GM12891 (cell line): ENCODE results near the gene PPFIBP2.

Experiments used
- DNase-seq: peaks from one replicate; pipeline ENCODE4 v3.0.0; 2011; ENCODE audit warnings: low spot score; ENCODE audit not compliant: insufficient read length
- FAIRE-seq: peaks from 2 replicates; lab custom pipeline; 2011; peaks lifted over from hg19 to GRCh38; lab: Jason Lieb, UNC
- PAX5 ChIP-seq: IDR thresholded peaks from 2 replicates; pipeline ENCODE4 v1.6.1; 2011; ENCODE audit warnings: low read length, moderate library complexity, mild to moderate bottlenecking; ENCODE audit not compliant: insufficient read depth, severe bottlenecking
- POLR2A ChIP-seq: IDR thresholded peaks from 2 replicates; pipeline ENCODE4 v1.6.1; 2011; ENCODE audit warnings: low read depth, low read length, control low read depth
- POLR2AphosphoS5 ChIP-seq: IDR thresholded peaks from 2 replicates; pipeline ENCODE4 v1.6.1; 2011; ENCODE audit warnings: low read depth, low read length, control low read depth
- POU2F2 ChIP-seq: IDR thresholded peaks from 2 replicates; pipeline ENCODE4 v1.6.1; 2011; ENCODE audit warnings: low read depth, mild to moderate bottlenecking, control low read depth, low read length, moderate library complexity
- SPI1 ChIP-seq: IDR thresholded peaks from 2 replicates; pipeline ENCODE4 v1.6.1; 2011; ENCODE audit warnings: low read depth, low read length, control low read depth
- TAF1 ChIP-seq: IDR thresholded peaks from 2 replicates; pipeline ENCODE4 v1.6.1; 2011; ENCODE audit warnings: low read depth, low read length, control low read depth

The PPFIBP2 gene

GRCh38 chr11:7486098-7486780 lies 27.6 kb upstream of the PPFIBP2 start:
- DNase-seq (no peak), FAIRE-seq (no peak)

GRCh38 chr11:7486781-7487140 lies 27.0 kb upstream of the PPFIBP2 start:
- no peak for FAIRE-seq
- no peak for DNase-seq
- no peak for TF ChIP-seq POLR2AphosphoS5
- TF ChIP-seq TAF1 = no peak
- no peak for TF ChIP-seq POU2F2
- TF ChIP-seq POLR2A = no peak
- TF ChIP-seq SPI1 = no peak
- TF ChIP-seq PAX5 = no peak

More at GRCh38 chr11:7486098-7486780, 27.6 kb upstream of the PPFIBP2 start:
- TF ChIP-seq POU2F2 = no peak
- no peak for TF ChIP-seq POLR2A
- TF ChIP-seq PAX5 = no peak
- no peak for TF ChIP-seq SPI1
- no peak for TF ChIP-seq TAF1
- no peak for TF ChIP-seq POLR2AphosphoS5

GRCh38 chr11:7487360-7487759 lies 26.4 kb upstream of the PPFIBP2 start:
- FAIRE-seq = no peak
- TF ChIP-seq SPI1 = no peak
- no peak for TF ChIP-seq POLR2A
- no peak for TF ChIP-seq POLR2AphosphoS5
- no peak for TF ChIP-seq POU2F2
- no peak for TF ChIP-seq TAF1
- no peak for TF ChIP-seq PAX5
- no peak for DNase-seq

- TF ChIP-seq POU2F2 = no peak
- TF ChIP-seq POLR2AphosphoS5 = no peak
- no peak for TF ChIP-seq PAX5
- TF ChIP-seq POLR2A = no peak
- no peak for FAIRE-seq
- DNase-seq = no peak
These were observed 25.1 kb upstream of the PPFIBP2 start for GRCh38 chr11:7488681-7489080.

- DNase-seq (no peak), FAIRE-seq (no peak)
- no peak for TF ChIP-seq PAX5
- no peak for TF ChIP-seq POLR2A
- no peak for TF ChIP-seq POLR2AphosphoS5
- TF ChIP-seq POU2F2 = no peak
- no peak for TF ChIP-seq SPI1
- TF ChIP-seq TAF1 = no peak
These were observed 24.4 kb upstream of the PPFIBP2 start for GRCh38 chr11:7489376-7489775.

GRCh38 chr11:7490054-7490453 lies 23.7 kb upstream of the PPFIBP2 start:
- DNase-seq (no peak), FAIRE-seq (no peak)
- TF ChIP-seq SPI1 = no peak
- no peak for TF ChIP-seq TAF1
- TF ChIP-seq POLR2AphosphoS5 = no peak
- no peak for TF ChIP-seq POLR2A
- no peak for TF ChIP-seq POU2F2
- no peak for TF ChIP-seq PAX5

GRCh38 chr11:7490535-7490934 lies 23.3 kb upstream of the PPFIBP2 start:
- FAIRE-seq (no peak), DNase-seq (no peak)
- no peak for TF ChIP-seq TAF1
- no peak for TF ChIP-seq POLR2AphosphoS5
- no peak for TF ChIP-seq POU2F2
- no peak for TF ChIP-seq POLR2A
- TF ChIP-seq PAX5 = no peak
- no peak for TF ChIP-seq SPI1

GRCh38 chr11:7492253-7492652 lies 21.5 kb upstream of the PPFIBP2 start:
- TF ChIP-seq TAF1 = no peak
- FAIRE-seq (no peak), DNase-seq (no peak)

- DNase-seq = no peak
- TF ChIP-seq PAX5 (no peak), POLR2AphosphoS5 (no peak), POU2F2 (no peak), POLR2A (no peak), TAF1 (no peak), SPI1 (no peak)
These were observed 20.1 kb upstream of the PPFIBP2 start for GRCh38 chr11:7493670-7494069.

GRCh38 chr11:7494086-7494745 lies 19.6 kb upstream of the PPFIBP2 start:
- DNase-seq (no peak), FAIRE-seq (no peak)
- TF ChIP-seq POU2F2 = no peak
- TF ChIP-seq TAF1 = no peak
- no peak for TF ChIP-seq POLR2AphosphoS5
- TF ChIP-seq SPI1 = no peak
- no peak for TF ChIP-seq PAX5
- TF ChIP-seq POLR2A = no peak

More at GRCh38 chr11:7493670-7494069, 20.1 kb upstream of the PPFIBP2 start:
- no peak for FAIRE-seq
